ENCODE results near the gene OR52B2. TPM values are rescaled to one million over a fixed set of nuclear protein-coding genes. Genes with fewer than 3 reads are reported as not detected.
"Not testable (repeated sequence)": the region's sequence is repeated elsewhere in the genome, so short reads cannot be mapped to it uniquely, and the experiment has no call there.

Gene OR52B2
- total RNA-seq, 1 donor from 2014 or later = not detected

GRCh38 chr11:6175440-6175839 is 5.3 kb upstream of the OR52B2 start:
- ATAC-seq (no peak), DNase-seq (ENCODE audit: low spot score) (no peak)
- intact Hi-C loops (cut with DNase I) = no loop called here

GRCh38 chr11:6156628-6157359 is 13.3 kb downstream of the OR52B2 start:
- DNase-seq (ENCODE audit: low spot score) (no peak), ATAC-seq (no peak)
- intact Hi-C loops (cut with DNase I) = no loop called here

- DNase-seq (ENCODE audit: low spot score) (no peak), ATAC-seq (no peak)
- intact Hi-C loops (cut with DNase I) = no loop called here
These were observed 18.0 kb downstream of the OR52B2 start for GRCh38 chr11:6152126-6152525.

- DNase-seq (ENCODE audit: low spot score) (no peak), ATAC-seq (no peak)
- intact Hi-C loops (cut with DNase I) = no loop called here
These were observed 19.0 kb downstream of the OR52B2 start for GRCh38 chr11:6151117-6151516.

GRCh38 chr11:6143737-6144136 is 26.4 kb downstream of the OR52B2 start:
- ATAC-seq; DNase-seq (ENCODE audit: low spot score); intact Hi-C loops (cut with DNase I): not testable (repeated sequence)

- ATAC-seq (no peak), DNase-seq (ENCODE audit: low spot score) (no peak)
- intact Hi-C loops (cut with DNase I) = no loop called here
These were observed 27.2 kb downstream of the OR52B2 start for GRCh38 chr11:6142936-6143335.

- intact Hi-C loops (cut with DNase I); ATAC-seq; DNase-seq (ENCODE audit: low spot score): not testable (repeated sequence)
These were observed 34.2 kb downstream of the OR52B2 start for GRCh38 chr11:6135936-6136335.

- DNase-seq (ENCODE audit: low spot score) (no peak), ATAC-seq (no peak)
- intact Hi-C loops (cut with DNase I) = no loop called here
These were observed 37.7 kb downstream of the OR52B2 start for GRCh38 chr11:6132431-6132830.

GRCh38 chr11:6129635-6130034 is 40.5 kb downstream of the OR52B2 start:
- intact Hi-C loops (cut with DNase I) = no loop called here
- ATAC-seq (no peak), DNase-seq (ENCODE audit: low spot score) (no peak)

GRCh38 chr11:6129011-6129410 is 41.1 kb downstream of the OR52B2 start:
- ATAC-seq (no peak), DNase-seq (ENCODE audit: low spot score) (no peak)
- intact Hi-C loops (cut with DNase I) = no loop called here

GRCh38 chr11:6127881-6128280 is 42.2 kb downstream of the OR52B2 start:
- DNase-seq (ENCODE audit: low spot score) (no peak), ATAC-seq (no peak)
- intact Hi-C loops (cut with DNase I) = no loop called here

- DNase-seq (ENCODE audit: low spot score) = no peak
- intact Hi-C loops (cut with DNase I) = no loop called here
- no peak for ATAC-seq
These were observed 45.9 kb downstream of the OR52B2 start for GRCh38 chr11:6124245-6124644.

Other genes with a start within 250 kb of the OR52B2 start
- gene OR56A3, start 228.1 kb downstream of the OR52B2 start, total RNA-seq = not detected
- gene OR56A5, start 201.8 kb downstream of the OR52B2 start, total RNA-seq = not detected
- gene OR52L1, start 183.3 kb downstream of the OR52B2 start, total RNA-seq = not detected
- 0.09 TPM for gene OR56A4, start 163.4 kb downstream of the OR52B2 start, total RNA-seq
- 0.13 TPM for gene OR56A1, start 139.6 kb downstream of the OR52B2 start, total RNA-seq
- gene OR56B4, start 62.6 kb downstream of the OR52B2 start, total RNA-seq = not detected
- not detected for gene OR52W1, start 28.9 kb upstream of the OR52B2 start, total RNA-seq
- gene C11orf42, start 35.2 kb upstream of the OR52B2 start, total RNA-seq = not detected
- 36.8 TPM for gene FHIP1B, start 64.3 kb upstream of the OR52B2 start, total RNA-seq
- 0.31 TPM for gene CNGA4, start 68.8 kb upstream of the OR52B2 start, total RNA-seq
- 1.1 TPM for gene CCKBR, start 89.5 kb upstream of the OR52B2 start, total RNA-seq
- gene CAVIN3, start 150.2 kb upstream of the OR52B2 start, total RNA-seq = 145 TPM
- 32.3 TPM for gene SMPD1, start 220.1 kb upstream of the OR52B2 start, total RNA-seq
- 65.5 TPM for gene APBB1, start 248.8 kb upstream of the OR52B2 start, total RNA-seq

All from sciatic nerve (tissue), 2 donors.